GM12872 (cell line): ENCODE data around the gene CFI.

Source experiments
- TF ChIP-seq, protein P1 (sequence below): IDR thresholded peaks from 3 replicates; pipeline ENCODE4 v1.5.1; 2011; ENCODE audit warnings: low read depth, mild to moderate bottlenecking, low read length, moderate library complexity; ENCODE audit not compliant: insufficient read depth

The CFI gene

DNA sequence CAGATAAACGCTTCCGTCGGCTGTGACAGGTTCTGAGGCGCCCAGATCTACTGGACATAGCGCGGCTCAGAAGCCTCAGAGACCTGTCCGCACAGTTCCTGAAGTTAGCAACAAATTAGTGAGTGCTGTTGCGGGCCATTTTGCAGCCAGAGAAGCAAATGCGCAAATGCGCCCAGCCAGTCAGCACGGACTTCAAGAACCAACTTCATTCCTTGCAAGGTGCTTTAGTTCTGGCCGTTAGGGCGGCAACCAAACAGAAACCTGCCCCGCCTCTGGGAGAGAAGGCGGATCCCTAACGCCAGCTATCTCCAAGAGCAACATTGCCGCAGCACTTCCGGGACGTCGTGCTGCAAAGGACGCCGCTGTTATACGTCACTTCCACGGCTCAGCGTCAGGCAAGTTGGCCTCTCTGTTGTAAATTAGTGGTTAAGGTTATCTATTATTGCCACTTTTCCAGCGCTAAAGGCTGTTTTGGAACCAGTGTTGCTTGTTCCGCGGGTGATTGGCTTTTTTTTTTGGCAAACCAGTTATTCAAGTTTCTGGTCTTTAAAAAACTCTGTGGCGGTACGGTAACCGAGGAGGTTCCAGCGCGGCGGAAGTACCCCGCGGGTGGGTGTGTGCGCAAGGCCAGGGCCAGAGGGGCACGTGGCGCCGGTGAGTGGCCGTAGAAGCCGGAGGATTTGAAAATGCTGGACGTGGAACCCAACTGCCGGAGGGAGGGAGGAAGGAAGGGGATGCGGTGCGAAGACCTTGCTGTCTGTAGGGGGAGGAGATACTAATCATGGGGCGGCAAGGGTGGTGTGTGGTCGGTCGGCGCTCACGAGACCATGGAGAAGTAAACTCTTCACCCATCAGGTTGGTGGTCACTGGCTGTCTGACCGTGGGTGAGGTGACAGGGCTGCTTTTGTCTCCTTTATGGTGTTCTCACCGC, 13.6 kb upstream of the CFI start, which contains the start of gene GAR1:
TSS of gene GAR1 (plus strand) at position 612 of the 931 bp plus-strand sequence. CDS start 403 bp downstream, outside the sequence.
- TF ChIP-seq, protein P1, sequence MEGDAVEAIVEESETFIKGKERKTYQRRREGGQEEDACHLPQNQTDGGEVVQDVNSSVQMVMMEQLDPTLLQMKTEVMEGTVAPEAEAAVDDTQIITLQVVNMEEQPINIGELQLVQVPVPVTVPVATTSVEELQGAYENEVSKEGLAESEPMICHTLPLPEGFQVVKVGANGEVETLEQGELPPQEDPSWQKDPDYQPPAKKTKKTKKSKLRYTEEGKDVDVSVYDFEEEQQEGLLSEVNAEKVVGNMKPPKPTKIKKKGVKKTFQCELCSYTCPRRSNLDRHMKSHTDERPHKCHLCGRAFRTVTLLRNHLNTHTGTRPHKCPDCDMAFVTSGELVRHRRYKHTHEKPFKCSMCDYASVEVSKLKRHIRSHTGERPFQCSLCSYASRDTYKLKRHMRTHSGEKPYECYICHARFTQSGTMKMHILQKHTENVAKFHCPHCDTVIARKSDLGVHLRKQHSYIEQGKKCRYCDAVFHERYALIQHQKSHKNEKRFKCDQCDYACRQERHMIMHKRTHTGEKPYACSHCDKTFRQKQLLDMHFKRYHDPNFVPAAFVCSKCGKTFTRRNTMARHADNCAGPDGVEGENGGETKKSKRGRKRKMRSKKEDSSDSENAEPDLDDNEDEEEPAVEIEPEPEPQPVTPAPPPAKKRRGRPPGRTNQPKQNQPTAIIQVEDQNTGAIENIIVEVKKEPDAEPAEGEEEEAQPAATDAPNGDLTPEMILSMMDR: no peak

DNA sequence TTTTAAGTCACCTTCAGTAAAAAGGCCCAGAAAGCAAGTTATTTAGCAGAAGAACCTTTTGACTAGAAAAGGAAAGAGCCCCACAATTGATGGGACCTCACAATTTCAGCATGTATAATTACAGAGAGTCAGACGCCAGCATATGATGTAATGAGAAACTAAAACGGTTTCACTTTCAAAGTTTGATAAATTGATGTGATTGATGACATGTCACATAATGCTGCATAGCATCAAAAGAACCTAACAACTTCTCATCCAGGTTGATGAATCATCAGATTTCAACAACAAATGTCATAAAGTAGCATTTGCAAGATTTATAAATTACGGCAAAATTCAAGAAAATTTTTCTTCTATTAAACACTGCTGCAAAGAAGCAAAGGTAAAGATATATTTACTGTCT, 9.9 kb upstream of the CFI start:
- TF ChIP-seq, protein P1: no peak

DNA sequence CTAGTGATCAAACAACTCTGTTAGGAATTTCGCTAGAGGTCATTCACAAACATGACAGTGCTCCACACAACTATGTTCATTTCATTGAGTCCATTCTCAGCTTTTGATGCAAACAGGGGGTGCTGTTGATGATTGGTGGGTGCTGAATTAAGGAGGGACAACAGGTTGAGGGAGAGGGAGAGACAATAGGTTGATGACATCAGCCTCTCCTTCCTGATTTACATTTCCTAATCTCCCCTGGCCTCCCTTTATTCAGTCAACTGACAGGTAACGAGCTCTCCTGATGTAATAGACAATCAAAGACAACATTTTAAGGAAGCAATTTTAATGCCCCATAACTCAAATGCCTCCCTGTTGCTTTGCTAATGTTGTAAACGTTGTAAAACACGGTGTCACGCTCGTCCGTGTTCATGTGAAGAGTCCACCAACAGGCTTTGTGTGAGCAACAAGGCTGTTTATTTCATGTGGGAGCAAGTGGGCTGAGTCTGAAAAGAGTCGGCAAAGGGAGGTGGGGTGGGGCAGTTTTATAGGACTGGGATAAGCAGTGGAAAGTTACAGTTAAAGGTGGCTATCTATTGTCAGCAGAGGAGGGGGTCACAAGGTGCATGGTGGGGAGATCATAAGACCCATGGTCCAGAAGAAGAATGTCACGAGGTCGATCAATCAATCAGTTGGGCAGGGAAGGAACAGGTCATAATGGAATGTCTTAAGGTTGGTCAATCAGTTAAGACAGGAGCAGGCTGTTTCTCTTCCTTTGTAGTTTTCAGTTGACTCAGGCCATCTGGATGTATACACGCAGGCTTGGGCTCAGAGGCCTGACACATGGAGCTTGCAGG, 9.0 kb upstream of the CFI start:
- TF ChIP-seq, protein P1: no peak

DNA sequence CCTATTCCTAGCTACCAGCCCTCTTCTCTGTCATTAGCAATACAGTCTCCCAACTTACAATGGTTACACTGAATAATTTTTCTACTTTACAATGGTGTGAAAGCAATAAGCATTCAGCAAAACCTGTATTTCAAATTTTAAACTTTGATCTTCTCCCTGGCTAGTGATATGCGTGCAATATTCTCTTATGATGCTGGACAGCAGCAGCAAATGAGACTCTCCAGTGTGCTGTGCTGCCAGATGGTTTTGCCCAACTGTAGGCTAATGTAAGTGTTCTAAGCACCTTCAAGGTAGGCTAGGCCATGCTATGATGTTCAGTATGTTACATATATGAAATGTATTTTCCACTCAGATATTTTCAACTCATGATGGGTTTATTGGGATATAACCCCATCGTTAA, 7.9 kb upstream of the CFI start:
- TF ChIP-seq, protein P1: no peak

DNA sequence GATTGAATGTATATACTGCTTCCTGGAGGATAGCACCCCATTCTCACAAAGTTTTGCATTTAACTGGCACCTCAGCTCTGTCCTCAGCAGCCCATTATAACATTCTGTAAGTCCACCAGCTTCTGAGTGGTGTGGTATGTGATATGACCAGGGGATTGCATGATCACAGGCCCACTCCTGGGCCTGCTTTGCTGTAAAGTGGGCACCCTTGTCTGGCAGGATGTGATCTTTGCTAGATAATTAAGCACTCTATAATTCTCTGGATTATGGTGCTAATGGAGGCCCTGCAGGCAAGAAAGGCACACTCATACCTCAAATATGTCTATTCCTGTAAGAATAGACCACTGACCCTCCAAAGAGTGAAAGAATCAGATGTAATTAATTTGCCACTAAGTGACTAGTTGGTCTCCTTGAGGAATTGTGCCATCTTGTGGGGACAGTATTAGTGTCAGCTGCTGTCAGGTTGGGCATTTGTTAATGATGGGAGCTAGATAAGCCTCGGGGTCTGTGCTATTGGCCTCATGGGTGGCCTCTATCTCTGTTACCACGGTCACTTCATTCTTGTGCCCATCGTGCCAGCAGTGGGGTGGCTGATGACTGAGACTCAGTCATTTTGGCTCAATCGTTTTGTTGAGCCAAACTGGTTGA, 2.2 kb upstream of the CFI start:
- TF ChIP-seq, protein P1: peak; percentile 57

DNA sequence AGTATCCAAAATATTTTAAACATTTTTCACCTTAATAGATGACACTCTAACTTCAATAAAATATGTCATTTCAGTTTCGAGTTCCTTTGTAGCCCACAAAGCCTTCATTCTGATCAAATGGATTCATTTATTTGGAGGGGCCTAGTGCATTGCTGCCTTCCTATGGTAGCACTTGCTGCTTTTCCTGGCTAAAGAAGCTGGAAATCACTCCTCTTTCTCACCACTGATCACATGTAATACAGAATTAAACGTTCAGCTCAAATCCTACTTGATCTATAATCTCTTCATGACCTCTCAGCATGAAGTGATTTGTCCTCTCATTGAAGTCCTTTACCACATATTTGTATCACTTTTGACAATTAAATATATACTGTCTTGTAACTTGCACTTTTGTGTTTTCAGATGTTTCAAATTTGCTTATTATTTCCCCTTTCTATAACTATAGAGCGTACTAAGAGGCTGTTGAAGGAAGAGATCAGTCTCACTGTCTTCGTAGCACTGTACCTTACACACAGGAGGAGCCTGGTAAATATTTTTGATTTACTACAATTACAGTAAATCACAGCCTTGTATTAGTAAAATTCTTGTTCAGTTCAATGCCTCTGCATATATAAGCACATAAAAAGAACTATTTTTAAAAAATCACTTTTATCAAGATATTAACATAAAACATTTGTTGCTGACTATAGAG, 555 bp downstream of the CFI start:
- TF ChIP-seq, protein P1: no peak
